ENCODE results near the gene GPR17. TPM values are rescaled to one million over a fixed set of nuclear protein-coding genes. Genes with fewer than 3 reads are reported as not detected.

The GPR17 gene
- total RNA-seq, 1 experiment from 2014 or later, result 0.35 TPM

DNA sequence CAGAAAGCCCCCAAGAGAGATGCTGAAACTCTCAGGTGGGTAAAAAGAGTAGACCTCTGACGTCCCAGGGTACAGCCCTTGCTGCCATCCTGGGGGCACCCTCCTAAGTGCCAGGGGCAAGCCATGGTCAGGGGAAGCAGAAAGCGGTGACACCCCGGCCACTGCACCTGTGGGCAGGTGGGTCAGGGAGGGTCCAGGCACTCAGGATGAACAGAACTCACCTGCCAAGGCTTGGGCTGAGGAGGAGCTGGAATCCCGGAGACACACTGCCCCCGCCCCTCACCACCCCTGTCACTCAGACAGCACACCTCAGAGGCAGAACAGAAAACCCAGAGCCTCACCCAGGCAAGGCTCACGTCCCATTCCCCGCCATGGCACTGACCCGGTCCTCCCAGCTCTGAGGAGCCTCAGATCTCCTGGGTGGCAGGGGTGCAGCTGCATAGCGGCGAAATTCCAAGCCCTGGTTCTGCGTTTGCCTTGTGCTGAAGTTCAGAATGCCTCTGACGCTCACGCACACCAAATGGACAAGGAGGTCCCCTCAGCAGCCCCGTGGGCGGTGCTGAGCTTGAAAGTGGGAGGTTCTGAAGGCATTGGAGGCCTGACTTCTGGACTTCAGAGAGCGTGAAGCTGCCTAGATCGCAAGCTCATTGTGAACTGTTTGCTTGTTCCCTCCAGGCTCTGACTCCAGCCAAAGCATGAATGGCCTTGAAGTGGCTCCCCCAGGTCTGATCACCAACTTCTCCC, 4.3 kb downstream of the GPR17 start:
- no peak overlapping the region for H3K9ac ChIP-seq (ENCODE audit: extremely low read depth, insufficient read length, low read length)
- H3K27ac ChIP-seq (ENCODE audit: insufficient read length, low read depth, low read length), result no peak overlapping the region
- H3K9me3 Mint-ChIP-seq, result no peaks in the 10 kb centered on the region
- no peak overlapping the region for H3K4me3 Mint-ChIP-seq
- no peak overlapping the region for H4K5ac ChIP-seq (ENCODE audit: insufficient read length, low read depth, low read length)
- H4K20me1 ChIP-seq (ENCODE audit: control insufficient read depth, insufficient read depth, insufficient read length), result no peaks in the 10 kb centered on the region
- no peak overlapping the region; a peak in 1 of 7 replicates for H3K27ac Mint-ChIP-seq
- no peaks in the 10 kb centered on the region for H3K9me3 ChIP-seq (ENCODE audit: control insufficient read depth, low read depth, low read length)
- peaks cover 5% of the 10 kb centered on the region for H3K27me3 Mint-ChIP-seq (ENCODE audit: low read depth)
- H3K4ac ChIP-seq (ENCODE audit: low read depth, low read length), result no peak overlapping the region
- H3K4me2 ChIP-seq (ENCODE audit: insufficient read depth, insufficient read length, low read length), result no peak overlapping the region
- no peak overlapping the region for H3K14ac ChIP-seq (ENCODE audit: insufficient read depth, low read length)
- H2BK15ac ChIP-seq (ENCODE audit: low read depth, low read length), result no peak overlapping the region
- H3K4me1 ChIP-seq (ENCODE audit: insufficient read depth, low read length), result no peaks in the 10 kb centered on the region
- no peaks in the 10 kb centered on the region for H3K79me2 ChIP-seq (ENCODE audit: insufficient read depth, low read length)
- H4K91ac ChIP-seq (ENCODE audit: insufficient read length, low read depth, low read length), result no peak overlapping the region
- no peak for DNase-seq
- no peak overlapping the region for H2BK12ac ChIP-seq (ENCODE audit: insufficient read length, low read depth, low read length)
- no peak overlapping the region for H3K23ac ChIP-seq (ENCODE audit: insufficient read length, low read depth, low read length)
- no peaks in the 10 kb centered on the region for H3K79me1 ChIP-seq (ENCODE audit: insufficient read depth, low read depth, low read length, poor library complexity, severe bottlenecking)
- H3K4me1 Mint-ChIP-seq, result peaks cover 10 to 21% of the 10 kb centered on the region in 2 experiments
- H2BK20ac ChIP-seq (ENCODE audit: low read depth, low read length, poor library complexity, severe bottlenecking), result no peak overlapping the region
- H3T11ph ChIP-seq (ENCODE audit: low read length), result no peak overlapping the region
- H2AK5ac ChIP-seq (ENCODE audit: insufficient read length, low read length), result no peak overlapping the region
- H2BK120ac ChIP-seq (ENCODE audit: low read depth, low read length, poor library complexity, severe bottlenecking), result no peak overlapping the region
- no peak overlapping the region for H4K8ac ChIP-seq (replicated peaks; ENCODE audit: insufficient read length, low read depth, low read length)
- H3K27me3 ChIP-seq (ENCODE audit: insufficient read depth, low read length), result no peaks in the 10 kb centered on the region
- no peak overlapping the region for H2AFZ ChIP-seq (ENCODE audit: low read length)
- no peak overlapping the region for H3K56ac ChIP-seq (ENCODE audit: insufficient read length, low read depth, low read length)
- peaks cover 4% of the 10 kb centered on the region for H3K23me2 ChIP-seq (ENCODE audit: insufficient read length, low read depth, low read length, poor library complexity, severe bottlenecking)
- WGBS (ENCODE audit: extremely low coverage, insufficient read length, low lambda C conversion rate), result no CpG with 5 or more reads among the region's 17 CpGs
- H3K18ac ChIP-seq (ENCODE audit: insufficient read length, low read depth, low read length), result no peak overlapping the region
- TF ChIP-seq, protein P1, sequence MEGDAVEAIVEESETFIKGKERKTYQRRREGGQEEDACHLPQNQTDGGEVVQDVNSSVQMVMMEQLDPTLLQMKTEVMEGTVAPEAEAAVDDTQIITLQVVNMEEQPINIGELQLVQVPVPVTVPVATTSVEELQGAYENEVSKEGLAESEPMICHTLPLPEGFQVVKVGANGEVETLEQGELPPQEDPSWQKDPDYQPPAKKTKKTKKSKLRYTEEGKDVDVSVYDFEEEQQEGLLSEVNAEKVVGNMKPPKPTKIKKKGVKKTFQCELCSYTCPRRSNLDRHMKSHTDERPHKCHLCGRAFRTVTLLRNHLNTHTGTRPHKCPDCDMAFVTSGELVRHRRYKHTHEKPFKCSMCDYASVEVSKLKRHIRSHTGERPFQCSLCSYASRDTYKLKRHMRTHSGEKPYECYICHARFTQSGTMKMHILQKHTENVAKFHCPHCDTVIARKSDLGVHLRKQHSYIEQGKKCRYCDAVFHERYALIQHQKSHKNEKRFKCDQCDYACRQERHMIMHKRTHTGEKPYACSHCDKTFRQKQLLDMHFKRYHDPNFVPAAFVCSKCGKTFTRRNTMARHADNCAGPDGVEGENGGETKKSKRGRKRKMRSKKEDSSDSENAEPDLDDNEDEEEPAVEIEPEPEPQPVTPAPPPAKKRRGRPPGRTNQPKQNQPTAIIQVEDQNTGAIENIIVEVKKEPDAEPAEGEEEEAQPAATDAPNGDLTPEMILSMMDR (conservative IDR thresholded peaks at IDR 0.05), result no peak; the same call in 1 of the 3 replicates
- no peak overlapping the region for H2BK5ac ChIP-seq (ENCODE audit: insufficient read length, low read length)
- no peaks in the 10 kb centered on the region for H3K36me3 Mint-ChIP-seq (ENCODE audit: insufficient read depth in 1 of 3, low read depth in 3 of 3)

All from H9 (cell line).